ENCODE results near the gene ASB6.

DNA sequence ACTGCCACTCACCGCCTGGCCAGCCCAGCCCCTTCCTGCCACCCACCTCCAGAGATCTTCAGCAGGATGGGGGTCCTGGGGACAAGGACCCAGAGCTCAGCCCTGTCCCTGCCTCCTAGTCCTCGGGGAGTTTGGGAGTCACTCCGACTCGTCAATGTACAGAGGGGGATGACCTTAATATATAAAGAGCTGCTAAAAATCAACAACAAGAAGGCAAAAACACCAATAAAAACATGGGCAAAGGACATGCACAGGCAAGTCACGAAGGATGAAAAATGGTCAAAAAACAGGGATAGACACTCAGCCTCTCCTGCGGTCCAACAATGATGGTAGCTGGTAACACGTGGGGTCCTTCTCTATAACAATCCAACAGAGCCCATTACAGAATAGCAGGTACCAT lies 4.7 kb upstream of the ASB6 start:
- TF ChIP-seq, protein P1, sequence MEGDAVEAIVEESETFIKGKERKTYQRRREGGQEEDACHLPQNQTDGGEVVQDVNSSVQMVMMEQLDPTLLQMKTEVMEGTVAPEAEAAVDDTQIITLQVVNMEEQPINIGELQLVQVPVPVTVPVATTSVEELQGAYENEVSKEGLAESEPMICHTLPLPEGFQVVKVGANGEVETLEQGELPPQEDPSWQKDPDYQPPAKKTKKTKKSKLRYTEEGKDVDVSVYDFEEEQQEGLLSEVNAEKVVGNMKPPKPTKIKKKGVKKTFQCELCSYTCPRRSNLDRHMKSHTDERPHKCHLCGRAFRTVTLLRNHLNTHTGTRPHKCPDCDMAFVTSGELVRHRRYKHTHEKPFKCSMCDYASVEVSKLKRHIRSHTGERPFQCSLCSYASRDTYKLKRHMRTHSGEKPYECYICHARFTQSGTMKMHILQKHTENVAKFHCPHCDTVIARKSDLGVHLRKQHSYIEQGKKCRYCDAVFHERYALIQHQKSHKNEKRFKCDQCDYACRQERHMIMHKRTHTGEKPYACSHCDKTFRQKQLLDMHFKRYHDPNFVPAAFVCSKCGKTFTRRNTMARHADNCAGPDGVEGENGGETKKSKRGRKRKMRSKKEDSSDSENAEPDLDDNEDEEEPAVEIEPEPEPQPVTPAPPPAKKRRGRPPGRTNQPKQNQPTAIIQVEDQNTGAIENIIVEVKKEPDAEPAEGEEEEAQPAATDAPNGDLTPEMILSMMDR (IDR thresholded peaks at IDR 0.05), result no peak
- no peak for TF ChIP-seq EZH2 (IDR thresholded peaks at IDR 0.05)
- TF ChIP-seq EZH2phosphoT487 (IDR thresholded peaks at IDR 0.05), result no peak

All from neural progenitor cell (in vitro differentiated cells).